Measurements from ENCODE around the gene MRPL10.

Gene MRPL10

GRCh38 chr17:47781397-47781796, 49.9 kb downstream of the MRPL10 start:
- Histone ChIP-seq H3K4me3 (ENCODE audit: low read depth, low read length) (no peak overlapping the region), H3K9me3 (ENCODE audit: control insufficient read depth, insufficient read depth, low read depth, low read length) (no peaks in the 10 kb centered on the region), H3K27ac (ENCODE audit: extremely low read depth, low read depth, low read length) (no peak overlapping the region), H3K4me1 (ENCODE audit: control insufficient read depth, insufficient read depth, low read length) (no peaks in the 10 kb centered on the region), H3K36me3 (ENCODE audit: control insufficient read depth in 2 of 2, insufficient read depth in 1 of 2, low read length in 2 of 2) (no peaks in the 10 kb centered on the region)
- ChIA-PET POLR2A (no interaction called here), CTCF (interaction anchor here (0.6 to 1.4 kb wide), 6 partner anchors 9 to 108 kb away, joined by 3 to 6 read pairs (median 3); partner anchors contain the start of gene SCRN2)
- no peak for TF ChIP-seq ZNF138 (tag by site-specific recombination; IDR thresholded peaks at IDR 0.05; ENCODE audit: borderline replicate concordance)
- no peak for TF ChIP-seq GLI4 (tag by site-specific recombination; IDR thresholded peaks at IDR 0.05)
- TF ChIP-seq ZNF692 (tag by site-specific recombination; IDR thresholded peaks at IDR 0.05): no peak
- no peak for TF ChIP-seq ZNF423 (tag by site-specific recombination; IDR thresholded peaks at IDR 0.05)
- TF ChIP-seq REST (tag by site-specific recombination; IDR thresholded peaks at IDR 0.05): no peak
- TF ChIP-seq ATF2 (tag by site-specific recombination; IDR thresholded peaks at IDR 0.05; ENCODE audit: low read depth): no peak
- no peak for TF ChIP-seq ZNF529 (tag by site-specific recombination; IDR thresholded peaks at IDR 0.05; ENCODE audit: insufficient replicate concordance)
- TF ChIP-seq ZNF324 (tag by site-specific recombination; IDR thresholded peaks at IDR 0.05): no peak
- TF ChIP-seq ZNF621 (tag by site-specific recombination; IDR thresholded peaks at IDR 0.05): no peak
- TF ChIP-seq GLI2 (tag by site-specific recombination; IDR thresholded peaks at IDR 0.05; ENCODE audit: borderline replicate concordance, low read depth): no peak
- no peak for TF ChIP-seq ZNF202 (tag by site-specific recombination; IDR thresholded peaks at IDR 0.05; ENCODE audit: borderline replicate concordance)
- no peak for TF ChIP-seq ZNF530 (tag by site-specific recombination; IDR thresholded peaks at IDR 0.05; ENCODE audit: low read depth)
- no peak for TF ChIP-seq YY1 (tag by site-specific recombination; IDR thresholded peaks at IDR 0.05)

- POLR2A ChIA-PET: interaction anchor here (0.6 kb wide), 1 partner anchor 23 kb away, joined by 3 read pairs; no protein-coding TSS in a partner anchor
- no peaks in the 10 kb centered on the region for H3K36me3 ChIP-seq (ENCODE audit: control insufficient read depth in 2 of 2, insufficient read depth in 1 of 2, low read length in 2 of 2)
- TF ChIP-seq ZNF555 (tag by site-specific recombination; conservative IDR thresholded peaks at IDR 0.05) (no peak), ZNF391 (tag by site-specific recombination; IDR thresholded peaks at IDR 0.05; ENCODE audit: borderline replicate concordance, low read depth) (no peak), KLF17 (tag by site-specific recombination; IDR thresholded peaks at IDR 0.05) (no peak), SALL2 (tag by site-specific recombination; IDR thresholded peaks at IDR 0.05; ENCODE audit: borderline replicate concordance) (no peak), ZNF560 (tag by site-specific recombination; IDR thresholded peaks at IDR 0.05; ENCODE audit: borderline replicate concordance) (no peak), ZNF707 (tag by site-specific recombination; IDR thresholded peaks at IDR 0.05) (no peak), ZNF350 (tag by site-specific recombination; IDR thresholded peaks at IDR 0.05) (no peak), ZNF362 (tag by site-specific recombination; IDR thresholded peaks at IDR 0.05) (no peak), MYNN (tag by site-specific recombination; IDR thresholded peaks at IDR 0.05; ENCODE audit: borderline replicate concordance) (no peak)
- CTCF ChIA-PET: interaction anchor here (1.0 to 1.7 kb wide), 5 partner anchors 12 to 71 kb away, joined by 3 to 6 read pairs (median 5); no protein-coding TSS in a partner anchor
- no peak overlapping the region for H3K27ac ChIP-seq (ENCODE audit: extremely low read depth, low read depth, low read length)
- no peaks in the 10 kb centered on the region for H3K4me1 ChIP-seq (ENCODE audit: control insufficient read depth, insufficient read depth, low read length)
- H3K4me3 ChIP-seq (ENCODE audit: low read depth, low read length): no peak overlapping the region
- H3K9me3 ChIP-seq (ENCODE audit: control insufficient read depth, insufficient read depth, low read depth, low read length): no peaks in the 10 kb centered on the region
Measured at GRCh38 chr17:47778184-47778635, 53.1 kb downstream of the MRPL10 start.

Measured in HEK293 (cell line).